Rectal smooth muscle tissue (tissue), 1 donor: ENCODE results near the gene DCAF17.
A peak's percentile ranks its signal among the peaks of the same experiment; 100 is the strongest.
"Not testable (repeated sequence)": the region's sequence is repeated elsewhere in the genome, so short reads cannot be mapped to it uniquely, and the experiment has no call there.

Experiments
- H3K27ac ChIP-seq: one replicate; pipeline ENCODE4 v1.7.0; 2013; ENCODE audit warnings: low read depth, low read length, inconsistent platforms
- H3K27me3 ChIP-seq: one replicate; pipeline ENCODE4 v1.7.0; 2013; ENCODE audit warnings: low read length; ENCODE audit not compliant: control insufficient read depth, insufficient read depth
- H3K36me3 ChIP-seq: one replicate; pipeline ENCODE4 v1.7.0; 2013; ENCODE audit warnings: low read length; ENCODE audit not compliant: control insufficient read depth, insufficient read depth
- H3K4me1 ChIP-seq: one replicate; pipeline ENCODE4 v1.7.0; 2013; ENCODE audit warnings: low read length; ENCODE audit not compliant: control insufficient read depth, insufficient read depth
- H3K4me3 ChIP-seq: one replicate; pipeline ENCODE4 v1.7.0; 2013; ENCODE audit warnings: low read length
- H3K9ac ChIP-seq: one replicate; pipeline ENCODE4 v1.7.0; 2013; ENCODE audit warnings: low read length

Gene DCAF17

DNA sequence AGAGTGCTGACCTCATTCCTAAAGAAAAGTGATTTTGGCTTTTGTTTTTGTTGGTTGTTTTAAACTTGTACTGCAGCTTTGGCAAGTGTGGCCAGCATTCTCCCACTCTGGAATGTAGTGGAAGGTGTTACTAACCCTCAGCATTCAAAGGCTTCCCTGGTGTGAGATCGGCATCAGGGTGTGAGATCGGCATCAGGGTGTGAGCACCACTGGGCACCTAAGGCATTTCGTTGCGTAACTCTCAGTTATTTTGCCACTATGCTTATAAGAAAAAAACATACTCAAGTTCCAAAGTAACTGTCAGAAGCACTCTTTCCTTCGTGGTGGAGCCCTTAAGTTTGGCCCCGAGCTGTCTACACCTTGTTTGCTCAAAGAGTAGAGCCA is 90.0 kb downstream of the DCAF17 start:
- Histone ChIP-seq H3K27me3 (no peaks in the 10 kb centered on the region), H3K9ac (no peak overlapping the region), H3K36me3 (no peaks in the 10 kb centered on the region), H3K4me3 (peak overlapping the region; percentile 88), H3K27ac (peak overlapping the region; percentile 94), H3K4me1 (peaks cover 7% of the 10 kb centered on the region)

DNA sequence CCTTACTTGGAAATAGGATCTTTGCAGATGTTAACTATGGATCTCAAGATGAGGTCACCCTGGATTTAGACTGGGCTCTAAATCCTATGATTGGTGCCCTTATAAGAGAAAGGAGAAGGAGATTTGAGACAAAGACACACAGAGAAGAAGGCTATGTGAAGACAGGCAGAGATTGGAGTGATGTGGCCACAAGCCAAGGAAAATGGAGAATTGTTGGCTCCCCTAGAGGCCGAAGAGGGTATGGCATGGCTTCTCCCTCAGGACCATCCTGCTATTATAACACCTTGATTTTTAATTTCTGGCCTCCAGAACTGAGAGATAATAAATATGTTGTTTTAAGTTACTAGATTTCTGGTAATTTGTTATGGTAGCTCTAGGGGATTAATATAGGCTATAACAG is 95.9 kb downstream of the DCAF17 start:
- no peak overlapping the region for H3K4me3 ChIP-seq
- no peaks in the 10 kb centered on the region for H3K27me3 ChIP-seq
- H3K4me1 ChIP-seq = peaks cover 3% of the 10 kb centered on the region
- H3K36me3 ChIP-seq = no peaks in the 10 kb centered on the region
- no peak overlapping the region for H3K27ac ChIP-seq
- H3K9ac ChIP-seq = no peak overlapping the region

DNA sequence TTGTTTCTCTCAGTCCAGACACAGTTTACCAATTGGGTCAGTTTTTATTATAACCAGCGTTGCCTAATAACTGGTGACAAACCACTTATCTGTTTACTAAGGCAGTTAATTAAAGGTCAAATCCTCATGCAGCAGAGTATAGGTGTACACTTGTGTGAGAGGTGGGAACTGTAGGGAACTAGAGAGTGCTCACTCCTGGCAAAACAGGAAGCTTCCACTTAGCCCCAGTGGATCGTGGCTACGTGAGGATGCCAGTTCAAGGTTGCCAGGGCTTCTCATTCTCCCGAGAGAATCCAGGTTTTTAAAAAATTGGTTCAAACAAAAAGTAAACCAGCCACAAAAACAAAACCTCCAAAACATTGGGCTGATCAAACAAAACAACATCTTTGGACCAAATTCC is 96.4 kb downstream of the DCAF17 start:
- Histone ChIP-seq H3K4me3 (no peak overlapping the region), H3K4me1 (peaks cover 3% of the 10 kb centered on the region), H3K27ac (no peak overlapping the region)

DNA sequence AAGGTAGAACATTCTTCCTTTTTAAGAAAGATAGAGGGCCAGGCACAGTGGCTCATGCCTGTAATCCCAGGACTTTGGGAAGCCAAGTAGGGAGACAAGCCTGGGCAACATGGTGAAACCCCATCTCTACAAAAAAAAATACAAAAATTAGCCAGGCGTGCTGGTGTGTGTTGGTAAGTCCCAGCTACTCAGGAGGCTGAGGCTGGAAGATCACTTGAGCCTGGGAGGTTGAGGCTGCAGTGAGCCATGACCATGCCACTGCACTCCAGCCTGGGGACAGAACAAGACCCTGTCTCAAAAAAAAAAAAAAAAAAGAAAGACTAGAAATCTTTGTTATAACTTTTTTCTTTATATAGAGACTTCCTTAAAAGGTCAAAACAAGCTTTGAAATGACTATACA is 96.8 kb downstream of the DCAF17 start:
- H3K27me3 ChIP-seq, H3K9ac ChIP-seq, H3K27ac ChIP-seq, H3K36me3 ChIP-seq, H3K4me1 ChIP-seq, H3K4me3 ChIP-seq: not testable (repeated sequence)

More for the DNA sequence above, 96.4 kb downstream of the DCAF17 start:
- Histone ChIP-seq H3K36me3 (no peaks in the 10 kb centered on the region), H3K27me3 (no peaks in the 10 kb centered on the region), H3K9ac (no peak overlapping the region)

DNA sequence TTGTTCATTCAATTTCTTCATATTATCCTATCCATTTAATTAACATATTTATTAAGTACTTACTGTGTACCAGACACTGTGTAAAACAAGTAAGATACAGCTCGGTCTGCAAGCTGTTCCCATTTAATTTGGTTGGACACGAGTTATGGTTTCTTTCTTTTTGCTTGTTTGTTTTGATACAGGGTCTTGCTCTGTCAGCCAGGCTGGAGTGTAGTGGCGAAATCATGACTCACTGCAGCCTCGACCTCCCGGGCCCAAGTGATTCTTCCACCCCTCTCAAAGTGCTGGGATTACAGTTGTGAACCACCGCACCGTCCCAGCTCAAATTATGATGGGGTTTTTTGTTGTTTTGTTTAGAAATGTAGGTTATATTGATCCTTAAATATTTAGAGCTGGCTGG is 97.3 kb downstream of the DCAF17 start:
- H3K9ac ChIP-seq = no peak overlapping the region
- no peaks in the 10 kb centered on the region for H3K27me3 ChIP-seq
- no peak overlapping the region for H3K4me3 ChIP-seq
- no peak overlapping the region for H3K27ac ChIP-seq
- H3K4me1 ChIP-seq = peaks cover 3% of the 10 kb centered on the region
- H3K36me3 ChIP-seq = no peaks in the 10 kb centered on the region

DNA sequence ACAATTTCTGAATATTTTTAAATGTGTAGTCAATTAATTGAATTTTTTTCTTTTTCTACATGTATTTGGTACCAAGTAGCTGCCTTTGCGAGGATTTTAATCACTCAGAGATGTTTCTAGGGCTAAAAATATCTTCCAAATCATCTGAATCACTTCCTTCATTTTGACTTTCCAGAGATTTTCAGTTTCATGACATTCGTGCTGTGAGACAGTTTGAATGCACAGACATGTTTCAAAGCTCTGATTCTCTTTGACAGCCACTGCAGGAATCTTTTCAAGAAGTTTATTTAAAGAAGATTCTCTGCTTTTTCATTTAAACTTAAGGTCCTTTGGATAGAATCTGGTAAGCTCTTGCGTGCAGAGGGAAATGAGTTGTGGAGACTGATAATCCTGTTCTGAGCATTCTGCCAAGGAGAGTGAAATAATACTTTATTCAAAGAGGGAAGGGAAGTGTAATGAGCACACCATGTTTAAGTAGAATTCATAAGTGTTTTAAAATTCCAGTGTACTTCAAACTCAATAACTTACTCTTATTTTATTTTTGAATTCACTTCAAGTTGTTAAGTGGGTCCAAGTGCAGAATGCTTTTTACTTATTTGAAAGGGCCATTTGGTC is 97.9 kb downstream of the DCAF17 start:
- Histone ChIP-seq H3K36me3 (no peaks in the 10 kb centered on the region), H3K4me3 (no peak overlapping the region), H3K4me1 (peaks cover 3% of the 10 kb centered on the region)

DNA sequence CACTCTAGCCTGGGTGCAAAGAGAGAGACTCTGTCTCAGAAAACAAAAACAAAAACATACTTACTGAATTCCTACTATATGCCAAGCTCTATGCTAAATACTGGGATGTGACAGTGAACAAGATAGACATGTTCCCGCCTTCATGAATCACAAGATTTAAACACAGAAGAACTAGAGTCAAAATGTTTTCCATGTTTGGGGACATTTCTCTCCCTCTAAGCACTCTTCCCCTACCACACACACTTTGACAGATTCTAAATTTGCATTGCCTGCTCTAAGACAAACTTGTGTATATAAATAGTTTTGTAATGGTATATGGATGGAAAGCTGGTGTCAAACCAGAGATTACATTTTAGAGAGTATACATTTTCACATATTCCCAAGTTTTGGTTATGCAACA is 99.3 kb downstream of the DCAF17 start:
- H3K27me3 ChIP-seq = no peaks in the 10 kb centered on the region
- no peak overlapping the region for H3K9ac ChIP-seq
- H3K4me1 ChIP-seq = peaks cover 3% of the 10 kb centered on the region
- H3K36me3 ChIP-seq = no peaks in the 10 kb centered on the region
- H3K4me3 ChIP-seq = no peak overlapping the region
- no peak overlapping the region for H3K27ac ChIP-seq

More for the DNA sequence above, 97.9 kb downstream of the DCAF17 start:
- Histone ChIP-seq H3K27me3 (no peaks in the 10 kb centered on the region), H3K9ac (no peak overlapping the region), H3K27ac (no peak overlapping the region)
